B cell (primary cell): ENCODE measurements around the gene PNPO. TPM values are rescaled to one million over a fixed set of nuclear protein-coding genes. Genes with fewer than 3 reads are reported as not detected.

Experiments used
- ATAC-seq: fragments of 200-7000 bp; cut with Tn5 transposase; one replicate; pipeline ENCODE4 v1.10.0; 2021; ENCODE audit warnings: low read depth, mild to moderate bottlenecking, moderate number of reproducible peaks, moderate library complexity
- CTCF ChIA-PET: fragments of 350-600 bp; sonication (Branson Sonifier 250); formaldehyde crosslinking; loops from one replicate; lab custom pipeline; 2021; ENCODE audit warnings: antibody characterized with exemption, inconsistent platforms; lab: Charles Lee
- POLR2A ChIA-PET: fragments of 350-600 bp; sonication (Branson Sonifier 250); formaldehyde crosslinking; loops from one replicate; lab custom pipeline; 2021; ENCODE audit warnings: antibody characterized with exemption; lab: Charles Lee
- DNase-seq: peaks from one replicate; pipeline ENCODE4 v3.0.0; 2013
- H2AFZ ChIP-seq: 2 replicates; pipeline ENCODE4 v1.6.1; 2012; ENCODE audit warnings: mild to moderate bottlenecking, low read depth, low read length; ENCODE audit not compliant: insufficient read depth, poor library complexity, severe bottlenecking
- H3K27ac ChIP-seq, 2 donors: 1 replicate in 1 of 2; 2 replicates in 1 of 2; pipeline ENCODE4 v1.5.1; 2012 to 2013; ENCODE audit warnings: low read length in 2 of 2, mild to moderate bottlenecking in 2 of 2, moderate library complexity in 1 of 2
- H3K27me3 ChIP-seq, 4 experiments: fragments of 200-600 bp in 1 of 4; sonication (generic) in 1 of 4; replicated peaks in 1 of 4; 1 replicate in 2 of 4; 2 replicates in 2 of 4; pipeline versions ENCODE4 v1.6.1 to v1.7.0; 2013 to 2016; ENCODE audit warnings: low read length in 3 of 4, mild to moderate bottlenecking in 2 of 4, mixed read lengths in 1 of 4, moderate library complexity in 1 of 4; ENCODE audit not compliant: insufficient read depth in 4 of 4, control insufficient read depth in 3 of 4; ENCODE audit errors: control extremely low read depth in 1 of 4
- H3K36me3 ChIP-seq, 2 experiments: replicated peaks in 1 of 2; 1 replicate in 1 of 2; 2 replicates in 1 of 2; pipeline versions ENCODE4 v1.6.1 to v1.7.1; 2013; ENCODE audit warnings: low read length in 1 of 2; ENCODE audit not compliant: insufficient read depth in 2 of 2, control insufficient read depth in 1 of 2; ENCODE audit errors: control extremely low read depth in 1 of 2, extremely low read depth in 1 of 2
- H3K4me1 ChIP-seq, 2 donors: fragments of 200-600 bp in 1 of 2; sonication (generic) in 1 of 2; 1 replicate in 1 of 2; 2 replicates in 1 of 2; pipeline versions ENCODE4 v1.5.1 to v1.6.1; 2013 to 2017; ENCODE audit warnings: low read length in 2 of 2; ENCODE audit not compliant: control insufficient read depth in 2 of 2, insufficient read depth in 2 of 2
- H3K4me2 ChIP-seq: replicated peaks from 2 replicates; pipeline ENCODE3; 2012; ENCODE audit warnings: mild to moderate bottlenecking, low read depth, low read length; ENCODE audit not compliant: poor library complexity, severe bottlenecking
- H3K4me3 ChIP-seq, 5 experiments: fragments of 200-600 bp in 1 of 5; sonication (generic) in 1 of 5; 1 replicate in 3 of 5; 2 replicates in 2 of 5; pipeline versions ENCODE4 v1.5.1 to v1.7.0; 2011 to 2016; ENCODE audit warnings: low read length in 4 of 5, mild to moderate bottlenecking in 4 of 5, low read depth in 2 of 5, control low read depth in 1 of 5, moderate library complexity in 1 of 5; ENCODE audit not compliant: insufficient read depth in 1 of 5; ENCODE audit errors: control extremely low read depth in 1 of 5, extremely low read depth in 1 of 5
- H3K79me2 ChIP-seq: fragments of 200-600 bp; sonication (generic); one replicate; pipeline ENCODE4 v1.6.0; 2016; ENCODE audit warnings: low read length; ENCODE audit not compliant: control insufficient read depth, insufficient read depth
- H3K9ac ChIP-seq: fragments of 200-600 bp; sonication (generic); 2 replicates; pipeline ENCODE4 v1.6.1; 2017; ENCODE audit warnings: mild to moderate bottlenecking, low read length, moderate library complexity
- H3K9me3 ChIP-seq, 3 donors: one replicate each; pipeline versions ENCODE4 v1.6.1 to v1.7.1; 2013; ENCODE audit warnings: low read length in 2 of 3; ENCODE audit not compliant: control insufficient read depth in 2 of 3, insufficient read depth in 1 of 3; ENCODE audit errors: control extremely low read depth in 1 of 3
- H4K20me1 ChIP-seq: 2 replicates; pipeline ENCODE4 v1.6.0; 2012; ENCODE audit warnings: mild to moderate bottlenecking, low read length; ENCODE audit not compliant: insufficient read depth, control insufficient read depth, poor library complexity, severe bottlenecking
- H3K27ac Mint-ChIP-seq: one replicate; pipeline ENCODE4 v1.8.0; 2021; ENCODE audit warnings: mixed read lengths
- H3K27me3 Mint-ChIP-seq: one replicate; pipeline ENCODE4 v1.8.0; 2021; ENCODE audit warnings: mixed read lengths
- H3K4me1 Mint-ChIP-seq: one replicate; pipeline ENCODE4 v1.8.0; 2021; ENCODE audit warnings: mixed read lengths
- H3K4me3 Mint-ChIP-seq: one replicate; pipeline ENCODE4 v1.8.0; 2021; ENCODE audit warnings: mixed read lengths
- H3K9me3 Mint-ChIP-seq: one replicate; pipeline ENCODE4 v1.8.0; 2022; ENCODE audit warnings: mixed read lengths; ENCODE audit not compliant: insufficient read depth
- CTCF ChIP-seq: fragments of 200-600 bp; IDR thresholded peaks from one replicate; pipeline ENCODE4 v1.8.0; 2022; ENCODE audit warnings: antibody characterized with exemption, mild to moderate bottlenecking
- EZH2 ChIP-seq: IDR thresholded peaks from 2 replicates; pipeline ENCODE4 v1.6.1; 2012; ENCODE audit warnings: borderline replicate concordance, low read depth, mild to moderate bottlenecking, moderate library complexity, low read length; ENCODE audit not compliant: insufficient read depth, poor library complexity, severe bottlenecking
- WGBS: methylation state at CpG from one replicate; pipeline ENCODE4 v1.1.5; 2013; ENCODE audit warnings: missing lambda C conversion rate; ENCODE audit not compliant: insufficient coverage; 5-methylcytosine and 5-hydroxymethylcytosine counted together
- intact Hi-C: fragments of 100-400 bp; cut with micrococcal nuclease; formaldehyde crosslinking; loops from one replicate; pipeline ENCODE4 v1.10.0; 2022
- polyA plus RNA-seq: library from polyadenylated mRNA; depleted of rRNA; stranded (reverse); fragments of >200 nt; gene quantifications from 2 replicates; pipeline ENCODE4 v1.2.3, GENCODE V29; 2012
- total RNA-seq, 2 donors: library from RNA; stranded (reverse); fragments of 120-200 nt in 1 of 2; gene quantifications; 1 replicate in 1 of 2; 2 replicates in 1 of 2; pipeline versions ENCODE4 v1.2.3 to v1.2.4, GENCODE V29; 2013 to 2022

PNPO gene
- total and polyA plus RNA-seq, 2 donors (not counting 1 experiment from before 2014, with no cell fraction given) = 8.0 to 14.7 TPM

GRCh38 chr17:47983492-47984223, 42.3 kb downstream of the PNPO start:
- H3K9me3 Mint-ChIP-seq = no peaks in the 10 kb centered on the region
- Histone ChIP-seq H3K79me2 (no peaks in the 10 kb centered on the region), H3K4me3 (no peak overlapping the region), H3K9me3 (no peaks in the 10 kb centered on the region), H4K20me1 (no peaks in the 10 kb centered on the region), H3K27ac (no peak overlapping the region), H3K9ac (no peak overlapping the region), H2AFZ (no peak overlapping the region), H3K36me3 (peaks cover 2 to 47% of the 10 kb centered on the region in 2 experiments), H3K4me1 (no peaks in the 10 kb centered on the region), H3K27me3 (no peaks in the 10 kb centered on the region), H3K4me2 (no peak overlapping the region)
- H3K4me1 Mint-ChIP-seq = no peaks in the 10 kb centered on the region
- TF ChIP-seq EZH2 (no peak), CTCF (no peak)
- no peaks in the 10 kb centered on the region for H3K27me3 Mint-ChIP-seq
- 89% methylated on average over 7 of the region's 11 CpGs for WGBS
- ATAC-seq (no peak), DNase-seq (no peak)
- H3K27ac Mint-ChIP-seq = no peak overlapping the region
- no peak overlapping the region for H3K4me3 Mint-ChIP-seq
- intact Hi-C loops = no loop called here
- ChIA-PET POLR2A (no interaction called here), CTCF (interaction anchor here (0.8 kb wide), 1 partner anchor 94 kb away, joined by 3 read pairs; no protein-coding TSS in a partner anchor)

DNA sequence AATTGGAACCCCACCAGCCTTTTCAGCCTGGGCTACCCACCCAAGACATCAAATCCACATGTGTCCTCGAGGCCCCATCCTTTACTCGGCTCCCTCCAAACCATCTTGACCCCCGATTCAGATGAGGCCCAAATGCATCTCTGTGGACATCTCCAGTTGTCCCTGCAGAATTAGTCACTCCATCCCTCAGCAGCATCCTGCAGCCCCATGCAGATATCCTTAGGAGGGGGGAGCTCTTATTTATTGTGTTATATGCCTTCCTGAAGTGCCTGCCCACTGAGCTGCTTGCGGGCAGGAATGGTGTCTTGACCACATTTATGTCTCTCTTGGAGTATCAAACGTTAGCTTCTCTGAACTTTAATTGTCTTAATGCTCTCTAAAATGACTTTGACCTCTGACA, 45.1 kb downstream of the PNPO start:
- ChIA-PET POLR2A (no interaction called here), CTCF (no interaction called here)
- no peak overlapping the region for H3K9ac ChIP-seq
- H3K9me3 ChIP-seq = no peaks in the 10 kb centered on the region
- ATAC-seq (no peak), DNase-seq (no peak)
- H3K27ac Mint-ChIP-seq = no peak overlapping the region
- H3K4me3 Mint-ChIP-seq = no peak overlapping the region
- intact Hi-C loops = no loop called here
- no peaks in the 10 kb centered on the region for H3K9me3 Mint-ChIP-seq
- no peaks in the 10 kb centered on the region for H3K4me1 ChIP-seq
- no peaks in the 10 kb centered on the region for H3K27me3 Mint-ChIP-seq
- no peak overlapping the region for H2AFZ ChIP-seq
- H3K36me3 ChIP-seq = peaks cover 0 to 20% of the 10 kb centered on the region in 2 experiments
- H3K4me2 ChIP-seq = no peak overlapping the region
- peaks cover 0 to 4% (median 0%) of the 10 kb centered on the region in 4 experiments for H3K27me3 ChIP-seq
- H4K20me1 ChIP-seq = no peaks in the 10 kb centered on the region
- no peaks in the 10 kb centered on the region for H3K79me2 ChIP-seq
- no peak overlapping the region for H3K27ac ChIP-seq
- TF ChIP-seq EZH2 (no peak), CTCF (no peak)
- no peak overlapping the region for H3K4me3 ChIP-seq
- H3K4me1 Mint-ChIP-seq = no peaks in the 10 kb centered on the region
- WGBS = 93% methylated on average over 4 of the region's 5 CpGs
